ENCODE measurements around the gene TTC39C. TPM values are rescaled to one million over a fixed set of nuclear protein-coding genes. Genes with fewer than 3 reads are reported as not detected.

Gene TTC39C
- total RNA-seq, 4 donors from 2014 or later: 10.6 to 25.4 (median 12.9) TPM

- WGBS, 2 donors: 94 to 95% methylated on average over 8 of the region's 8 CpGs
- DNase-seq: no peak
- H3K27ac ChIP-seq: no peak overlapping the region
- no peaks in the 10 kb centered on the region for H3K27me3 ChIP-seq
- H3K4me1 ChIP-seq: no peaks in the 10 kb centered on the region
- H3K9me3 ChIP-seq: no peaks in the 10 kb centered on the region
- intact Hi-C loops (cut with DNase I): no loop called here
- H3K4me3 ChIP-seq (replicated peaks in 1 of 3): no peak overlapping the region
- H3K36me3 ChIP-seq: no peaks in the 10 kb centered on the region
- TF ChIP-seq CTCF (IDR thresholded peaks at IDR 0.05) (no peak), POLR2A (IDR thresholded peaks at IDR 0.05) (no peak)
Measured at GRCh38 chr18:24064391-24065100, 50.0 kb downstream of the TTC39C start.

DNA sequence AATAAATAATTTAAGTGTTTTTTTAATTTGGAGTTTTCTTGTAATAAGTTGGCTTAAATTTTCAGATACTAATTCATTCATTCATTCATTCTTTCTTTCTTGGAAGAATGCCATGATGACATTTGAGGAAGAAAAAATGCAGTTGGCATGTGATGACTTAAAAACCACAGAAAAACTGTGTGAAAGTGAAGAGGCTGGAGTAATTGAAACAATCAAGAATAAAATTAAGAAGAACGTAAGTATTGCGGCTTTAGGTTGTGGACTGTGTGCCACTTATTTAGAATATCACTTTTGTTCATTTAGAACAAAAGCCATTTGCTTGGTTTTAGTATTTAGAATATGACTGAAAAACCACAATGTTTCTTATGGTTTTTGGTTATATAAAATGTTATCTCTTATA is 51.4 kb downstream of the TTC39C start:
- no peaks in the 10 kb centered on the region for H3K27me3 ChIP-seq
- H3K36me3 ChIP-seq: no peaks in the 10 kb centered on the region
- intact Hi-C loops (cut with DNase I): no loop called here
- no peaks in the 10 kb centered on the region for H3K9me3 ChIP-seq
- DNase-seq: no peak
- 93 to 95% methylated on average over 2 of the region's 2 CpGs for WGBS, 2 donors
- H3K27ac ChIP-seq: no peak overlapping the region
- H3K4me3 ChIP-seq (replicated peaks in 1 of 3): no peak overlapping the region
- H3K4me1 ChIP-seq: no peaks in the 10 kb centered on the region
- TF ChIP-seq CTCF (IDR thresholded peaks at IDR 0.05) (no peak), POLR2A (IDR thresholded peaks at IDR 0.05) (no peak)

- no peaks in the 10 kb centered on the region for H3K27me3 ChIP-seq
- H3K9me3 ChIP-seq: no peaks in the 10 kb centered on the region
- H3K4me1 ChIP-seq: no peaks in the 10 kb centered on the region
- TF ChIP-seq POLR2A (IDR thresholded peaks at IDR 0.05) (no peak), CTCF (IDR thresholded peaks at IDR 0.05) (no peak)
- DNase-seq: peak in 1 of 2 donors; percentile 8
- 73 to 77% methylated on average over 7 of the region's 7 CpGs for WGBS, 2 donors
- H3K36me3 ChIP-seq: no peaks in the 10 kb centered on the region
- no peak overlapping the region for H3K27ac ChIP-seq
- no peak overlapping the region for H3K4me3 ChIP-seq (replicated peaks in 1 of 3)
- intact Hi-C loops (cut with DNase I): no loop called here
Measured at GRCh38 chr18:24068945-24069693, 54.6 kb downstream of the TTC39C start.

- Histone ChIP-seq H3K9me3 (no peaks in the 10 kb centered on the region), H3K4me1 (peaks cover 3 to 5% of the 10 kb centered on the region in 2 donors), H3K4me3 (replicated peaks in 1 of 3) (no peak overlapping the region), H3K27ac (no peak overlapping the region), H3K36me3 (no peaks in the 10 kb centered on the region), H3K27me3 (no peaks in the 10 kb centered on the region)
- TF ChIP-seq POLR2A (IDR thresholded peaks at IDR 0.05) (no peak), CTCF (IDR thresholded peaks at IDR 0.05) (no peak)
- no peak for DNase-seq
- 95 to 96% methylated on average over 9 of the region's 9 CpGs for WGBS, 2 donors
- intact Hi-C loops (cut with DNase I): no loop called here
Measured at GRCh38 chr18:24071029-24071428, 56.5 kb downstream of the TTC39C start.

- intact Hi-C loops (cut with DNase I): no loop called here
Measured at GRCh38 chr18:24071779-24072178, 57.2 kb downstream of the TTC39C start.

More at GRCh38 chr18:24071779-24072178, 57.2 kb downstream of the TTC39C start:
- Histone ChIP-seq H3K9me3 (no peaks in the 10 kb centered on the region), H3K4me1 (peaks cover 3 to 5% of the 10 kb centered on the region in 2 donors), H3K4me3 (replicated peaks in 1 of 3) (no peak overlapping the region), H3K27ac (no peak overlapping the region), H3K27me3 (no peaks in the 10 kb centered on the region), H3K36me3 (no peaks in the 10 kb centered on the region)
- no peak for DNase-seq
- TF ChIP-seq CTCF (IDR thresholded peaks at IDR 0.05) (no peak), POLR2A (IDR thresholded peaks at IDR 0.05) (no peak)

Data from thyroid gland (tissue), 4 donors.